EL (cell line): ENCODE measurements around the gene SEC14L6.
"Not testable (repeated sequence)": the region's sequence is repeated elsewhere in the genome, so short reads cannot be mapped to it uniquely, and the experiment has no call there.

Experiments used
- DNase-seq: peaks from one replicate; pipeline ENCODE4 v3.0.0-alpha.2; 2016

The SEC14L6 gene

GRCh38 chr22:30565341-30565740 is 18.8 kb upstream of the SEC14L6 start:
- DNase-seq = peak; percentile 40

- no peak for DNase-seq
These were observed 18.2 kb upstream of the SEC14L6 start for GRCh38 chr22:30564761-30565119.

- DNase-seq = no peak
These were observed 17.7 kb upstream of the SEC14L6 start for GRCh38 chr22:30564045-30564760.

GRCh38 chr22:30562366-30562765 is 15.8 kb upstream of the SEC14L6 start:
- DNase-seq = no peak

- DNase-seq = no peak
These were observed 15.1 kb upstream of the SEC14L6 start for GRCh38 chr22:30561402-30562189.

- DNase-seq = not testable (repeated sequence)
These were observed 14.2 kb upstream of the SEC14L6 start for GRCh38 chr22:30560643-30561202.

GRCh38 chr22:30559889-30560288 is 13.3 kb upstream of the SEC14L6 start:
- DNase-seq = no peak

GRCh38 chr22:30557243-30557642 is 10.7 kb upstream of the SEC14L6 start:
- DNase-seq = no peak

- DNase-seq = no peak
These were observed 9.8 kb upstream of the SEC14L6 start for GRCh38 chr22:30556388-30556787.

- DNase-seq = no peak
These were observed 9.0 kb upstream of the SEC14L6 start for GRCh38 chr22:30555282-30556210.

- no peak for DNase-seq
These were observed 7.4 kb upstream of the SEC14L6 start for GRCh38 chr22:30553971-30554370.

GRCh38 chr22:30552719-30553118 is 6.2 kb upstream of the SEC14L6 start:
- no peak for DNase-seq

- DNase-seq = not testable (repeated sequence)
These were observed 5.3 kb upstream of the SEC14L6 start for GRCh38 chr22:30551813-30552212.

- DNase-seq = no peak
These were observed 647 bp upstream of the SEC14L6 start for GRCh38 chr22:30547188-30547587.

- DNase-seq = no peak
These were observed 3.7 kb downstream of the SEC14L6 start for GRCh38 chr22:30542811-30543188.

- DNase-seq = peak; percentile 11
These were observed 4.4 kb downstream of the SEC14L6 start for GRCh38 chr22:30541961-30542810.

GRCh38 chr22:30541511-30541910 is 5.0 kb downstream of the SEC14L6 start:
- not testable (repeated sequence) for DNase-seq

GRCh38 chr22:30539368-30539767 is 7.2 kb downstream of the SEC14L6 start:
- DNase-seq = no peak

- peak; percentile 51 for DNase-seq
These were observed 8.3 kb downstream of the SEC14L6 start for GRCh38 chr22:30538280-30538679.

- DNase-seq = no peak
These were observed 9.3 kb downstream of the SEC14L6 start for GRCh38 chr22:30537083-30537731.

GRCh38 chr22:30535182-30535581 is 11.4 kb downstream of the SEC14L6 start:
- no peak for DNase-seq
